ENCODE data around the gene TYW1.
"Not testable (repeated sequence)": the region's sequence is repeated elsewhere in the genome, so short reads cannot be mapped to it uniquely, and the experiment has no call there.

- TF ChIP-seq CTCF, POLR2A (IDR thresholded peaks at IDR 0.05): not testable (repeated sequence)
Measured at GRCh38 chr7:67120491-67120890, 123.9 kb downstream of the TYW1 start.

Measured in adrenal gland (tissue), 5 donors.